Measurements from ENCODE around the gene EFS. TPM values are rescaled to one million over a fixed set of nuclear protein-coding genes. Genes with fewer than 3 reads are reported as not detected.
A peak's percentile ranks its signal among the peaks of the same experiment; 100 is the strongest.
"Not testable (repeated sequence)": the region's sequence is repeated elsewhere in the genome, so short reads cannot be mapped to it uniquely, and the experiment has no call there.

Gene EFS
- total RNA-seq, 1 donor from 2014 or later, result 46.6 TPM

GRCh38 chr14:23347406-23348296, 17.3 kb downstream of the EFS start:
- ATAC-seq (no peak), DNase-seq (ENCODE audit: low spot score) (no peak)
- intact Hi-C loops (cut with DNase I), result no loop called here

GRCh38 chr14:23346693-23347405, 18.1 kb downstream of the EFS start:
- intact Hi-C loops (cut with DNase I), result no loop called here
- DNase-seq (ENCODE audit: low spot score), result no peak
- ATAC-seq, result peak; percentile 28

DNA sequence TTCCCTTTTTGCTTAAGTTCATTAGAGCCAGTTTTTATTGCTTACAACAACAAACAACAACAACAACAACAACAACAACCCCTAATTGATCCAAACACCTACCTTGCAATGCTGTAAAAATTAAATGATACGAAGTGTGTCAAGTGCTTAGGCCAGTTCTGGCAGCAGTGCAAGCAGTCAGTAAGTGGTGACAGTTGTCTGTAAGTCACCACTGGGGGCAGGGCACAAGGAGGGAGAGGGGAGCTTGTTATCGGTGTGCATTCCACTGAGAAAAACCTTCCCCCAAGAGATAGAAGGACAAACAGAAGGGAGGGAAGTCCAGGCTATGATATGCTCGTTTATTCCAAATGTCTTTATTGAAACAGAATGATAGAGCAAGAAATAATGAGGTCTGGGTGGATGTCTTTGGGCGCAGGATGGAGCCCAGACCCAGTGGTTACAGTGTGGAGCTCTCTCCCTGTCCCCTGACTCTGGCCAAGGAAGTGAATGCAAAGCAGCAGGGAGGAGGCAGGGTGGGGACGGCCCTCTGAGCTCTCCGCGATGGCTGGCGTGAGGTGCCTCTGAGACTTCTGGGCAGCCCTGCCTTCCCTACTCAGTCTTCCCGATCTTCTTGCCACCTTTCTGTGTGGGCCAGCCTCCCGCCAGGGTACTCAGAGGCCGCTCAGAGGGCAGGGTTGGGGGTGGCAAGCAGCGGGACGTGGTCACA, 18.8 kb downstream of the EFS start:
- ATAC-seq (peak; percentile 9), DNase-seq (ENCODE audit: low spot score) (no peak)
- intact Hi-C loops (cut with DNase I), result no loop called here

GRCh38 chr14:23344481-23344880, 20.5 kb downstream of the EFS start:
- intact Hi-C loops (cut with DNase I), result no loop called here
- no peak for ATAC-seq
- DNase-seq (ENCODE audit: low spot score), result no peak

DNA sequence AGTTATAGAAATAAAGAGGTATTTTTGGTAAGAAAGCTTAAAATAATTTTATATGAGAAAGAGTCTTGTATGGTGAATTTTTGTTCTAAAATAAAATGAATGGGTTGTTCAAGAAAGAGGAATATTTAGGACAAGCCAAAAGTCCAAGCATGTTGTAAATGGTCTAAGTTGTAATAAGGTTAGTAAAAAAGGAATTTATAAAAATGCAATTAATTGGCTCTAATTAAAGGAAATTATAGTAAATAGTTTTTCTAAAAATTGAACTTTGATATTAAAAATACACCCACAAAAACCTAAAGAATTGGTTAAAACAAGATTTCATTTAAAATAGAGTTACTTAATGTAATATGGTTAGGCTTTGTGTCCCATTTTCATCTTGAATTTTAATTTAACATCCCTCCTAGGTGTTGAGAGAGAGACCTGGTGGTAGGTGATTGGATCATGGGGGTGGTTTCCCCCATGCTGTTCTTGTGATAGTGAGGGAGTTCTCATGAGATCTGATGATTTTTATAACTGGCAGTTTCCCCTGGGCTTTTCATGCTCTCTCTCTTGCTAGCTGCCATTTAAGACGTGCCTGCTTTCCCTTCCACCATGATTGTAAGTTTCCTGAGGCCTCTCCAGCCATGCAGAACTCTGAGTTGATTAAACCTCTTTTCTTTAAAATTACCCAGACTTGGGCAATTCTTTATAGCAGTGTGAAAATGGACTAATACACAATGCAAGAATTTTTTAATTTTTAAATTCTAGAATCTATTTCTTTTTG, 25.3 kb downstream of the EFS start:
- no peak for DNase-seq (ENCODE audit: low spot score)
- no peak for ATAC-seq
- intact Hi-C loops (cut with DNase I), result no loop called here

GRCh38 chr14:23335623-23336022, 29.3 kb downstream of the EFS start:
- ATAC-seq (no peak), DNase-seq (ENCODE audit: low spot score) (no peak)
- intact Hi-C loops (cut with DNase I), result no loop called here

GRCh38 chr14:23327947-23328744, 36.8 kb downstream of the EFS start:
- ATAC-seq (peak; percentile 83), DNase-seq (ENCODE audit: low spot score) (peak; percentile 84)
- intact Hi-C loops (cut with DNase I), result loop anchor here (2.0 to 10.0 kb wide), 3 partner anchors 53 to 237 kb away; partner anchors contain the start of genes AP1G2 and NGDN

DNA sequence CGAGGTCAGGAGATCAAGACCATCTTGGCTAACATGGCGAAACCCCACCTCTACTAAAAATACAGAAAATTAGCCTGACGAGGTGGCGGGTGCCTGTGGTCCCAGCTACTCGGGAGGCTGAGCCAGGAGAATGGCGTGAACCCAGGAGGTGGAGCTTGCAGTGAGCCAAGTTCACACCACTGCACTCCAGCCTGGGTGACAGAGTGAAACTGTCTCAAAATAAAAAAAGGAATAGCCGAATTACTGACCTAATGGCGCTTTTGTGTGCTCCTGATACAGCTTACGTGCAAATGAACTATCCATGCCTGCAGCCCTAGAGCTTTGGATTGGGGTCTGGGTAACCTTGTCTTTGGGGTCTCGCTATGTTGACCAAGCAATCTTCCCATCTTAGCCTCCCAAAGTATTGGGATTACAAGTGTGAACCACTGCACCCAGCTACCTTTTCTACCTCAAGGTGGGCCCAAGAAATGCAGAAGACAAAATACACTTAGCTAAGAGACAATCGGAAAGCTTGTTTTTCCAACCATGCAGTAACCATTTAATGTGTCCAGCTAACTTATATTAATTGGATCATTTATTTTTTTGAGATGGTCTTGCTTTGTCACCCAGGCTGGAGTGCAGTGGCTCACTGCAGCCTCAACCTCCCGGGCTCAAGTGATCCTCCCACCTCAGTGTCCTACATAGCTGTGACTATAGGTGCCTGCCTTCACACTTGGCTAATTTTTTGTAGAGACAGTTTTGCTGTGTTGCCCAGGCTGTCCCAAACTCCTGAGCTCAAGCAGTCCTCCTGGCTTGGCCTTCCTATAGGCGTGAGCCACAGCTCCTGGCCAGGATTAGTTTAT, 38.3 kb downstream of the EFS start:
- ATAC-seq (no peak), DNase-seq (ENCODE audit: low spot score) (no peak)
- intact Hi-C loops (cut with DNase I), result loop anchor here (10.0 kb wide), 2 partner anchors 138 to 238 kb away; partner anchors contain the start of genes AP1G2 and NGDN

DNA sequence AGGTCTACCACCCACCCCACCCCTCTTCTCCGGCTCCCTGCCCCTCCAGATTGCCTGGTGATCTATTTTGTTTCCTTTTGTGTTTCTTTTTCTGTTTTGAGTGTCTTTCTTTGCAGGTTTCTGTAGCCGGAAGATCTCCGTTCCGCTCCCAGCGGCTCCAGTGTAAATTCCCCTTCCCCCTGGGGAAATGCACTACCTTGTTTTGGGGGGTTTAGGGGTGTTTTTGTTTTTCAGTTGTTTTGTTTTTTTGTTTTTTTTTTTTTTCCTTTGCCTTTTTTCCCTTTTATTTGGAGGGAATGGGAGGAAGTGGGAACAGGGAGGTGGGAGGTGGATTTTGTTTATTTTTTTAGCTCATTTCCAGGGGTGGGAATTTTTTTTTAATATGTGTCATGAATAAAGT, 39.2 kb downstream of the EFS start:
- ATAC-seq; DNase-seq (ENCODE audit: low spot score): not testable (repeated sequence)
- intact Hi-C loops (cut with DNase I), result loop anchor here (10.0 kb wide), 2 partner anchors 139 to 239 kb away; partner anchors contain the start of genes AP1G2 and NGDN

- ATAC-seq (no peak), DNase-seq (ENCODE audit: low spot score) (no peak)
- intact Hi-C loops (cut with DNase I), result loop anchor here (10.0 kb wide), 2 partner anchors 140 to 240 kb away; partner anchors contain the start of genes AP1G2 and NGDN
Measured at GRCh38 chr14:23324993-23325392, 40.0 kb downstream of the EFS start.

DNA sequence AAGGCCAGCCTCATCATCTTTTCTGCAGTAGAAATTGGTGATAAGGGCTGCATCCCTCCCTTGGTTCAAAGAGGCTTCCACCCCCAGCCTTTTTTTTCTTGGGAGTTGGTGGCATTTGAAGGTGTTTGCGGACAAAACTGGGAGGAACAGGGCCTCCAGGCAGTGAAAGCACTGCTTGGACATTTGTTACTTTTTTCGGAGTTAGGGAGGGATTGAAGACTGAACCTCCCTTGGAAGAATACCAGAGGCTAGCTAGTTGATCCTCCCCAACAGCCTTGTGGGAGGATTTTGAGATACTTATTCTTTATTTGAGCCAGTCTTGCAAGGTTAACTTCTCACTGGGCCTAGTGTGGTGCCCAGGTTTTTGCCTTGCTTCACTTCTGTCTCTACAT, 40.5 kb downstream of the EFS start:
- DNase-seq (ENCODE audit: low spot score) (no peak), ATAC-seq (no peak)
- intact Hi-C loops (cut with DNase I), result loop anchor here (10.0 kb wide), 2 partner anchors 140 to 240 kb away; partner anchors contain the start of genes AP1G2 and NGDN

- DNase-seq (ENCODE audit: low spot score) (no peak), ATAC-seq (no peak)
- intact Hi-C loops (cut with DNase I), result loop anchor here (10.0 kb wide), 2 partner anchors 141 to 241 kb away; partner anchors contain the start of genes AP1G2 and NGDN
Measured at GRCh38 chr14:23323838-23324454, 41.0 kb downstream of the EFS start.

DNA sequence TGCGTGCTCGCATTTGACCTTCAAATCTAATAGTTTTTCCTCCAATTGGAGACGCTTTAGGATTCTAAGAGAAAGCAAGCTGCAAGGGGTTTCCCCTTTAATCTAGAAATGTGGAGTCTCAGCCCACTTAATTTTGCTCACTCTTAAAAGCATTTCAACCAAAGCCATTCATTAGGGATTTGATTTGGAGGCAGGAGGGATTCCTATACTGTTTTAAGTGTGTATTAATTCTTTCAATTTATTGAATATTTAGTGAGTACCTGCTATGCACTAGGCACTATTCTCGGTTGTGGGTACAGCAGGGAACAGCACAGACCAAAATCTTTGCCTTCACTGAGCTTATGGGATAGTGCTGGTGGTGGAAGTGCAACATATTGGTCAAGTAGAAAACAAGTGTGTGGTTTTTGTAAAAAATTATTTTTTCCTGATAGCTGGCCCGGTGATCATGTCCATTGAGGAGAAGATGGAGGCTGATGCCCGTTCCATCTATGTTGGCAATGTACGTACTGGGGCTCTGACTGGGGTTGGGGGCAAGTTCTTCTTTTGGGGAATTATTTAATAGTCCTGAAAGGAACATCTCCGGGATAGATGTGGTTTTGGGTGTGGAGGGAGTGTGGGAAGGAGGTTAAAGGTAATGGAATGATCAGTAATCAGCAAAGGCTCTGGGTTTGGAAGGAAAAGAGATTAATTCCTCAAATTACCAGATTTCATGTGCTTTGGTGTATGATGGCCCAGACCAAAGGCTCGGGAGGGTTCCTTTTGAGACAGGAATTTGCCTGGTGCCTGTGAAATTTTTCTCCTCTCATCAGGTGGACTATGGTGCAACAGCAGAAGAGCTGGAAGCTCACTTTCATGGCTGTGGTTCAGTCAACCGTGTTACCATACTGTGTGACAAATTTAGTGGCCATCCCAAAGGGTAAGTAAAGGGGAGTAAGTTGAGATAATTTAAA, 42.1 kb downstream of the EFS start:
- DNase-seq (ENCODE audit: low spot score), result no peak
- intact Hi-C loops (cut with DNase I), result loop anchor here (10.0 kb wide), 2 partner anchors 142 to 242 kb away; partner anchors contain the start of genes AP1G2 and NGDN
- no peak for ATAC-seq

- ATAC-seq, result no peak
- peak; percentile 82 for DNase-seq (ENCODE audit: low spot score)
- intact Hi-C loops (cut with DNase I), result loop anchor here (10.0 kb wide), 2 partner anchors 143 to 243 kb away; partner anchors contain the start of genes AP1G2 and NGDN
Measured at GRCh38 chr14:23321572-23322547, 43.1 kb downstream of the EFS start.
